ENCODE data around the gene ZNF79.

DNA sequence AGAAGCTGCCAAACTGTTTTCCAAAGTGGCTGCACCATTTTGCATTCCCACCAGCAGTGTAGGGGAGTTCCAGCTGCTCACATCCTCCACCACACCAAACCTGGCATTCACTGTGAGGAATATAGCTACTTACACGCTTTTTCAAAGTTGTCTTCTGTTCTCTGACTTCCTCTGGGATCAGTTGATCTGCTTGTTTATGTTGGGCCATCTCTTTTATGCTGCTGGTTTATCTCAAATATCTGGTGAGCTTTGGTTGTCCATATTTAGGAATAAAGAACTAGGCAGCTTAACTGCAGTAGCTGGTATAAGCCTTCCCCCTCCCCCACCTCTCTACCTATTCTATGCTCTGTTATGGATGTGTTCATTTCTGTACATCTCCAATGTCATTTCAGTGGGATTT, 8.5 kb upstream of the ZNF79 start:
- TF ChIP-seq FOXM1 (IDR thresholded peaks at IDR 0.05; ENCODE audit: borderline replicate concordance, low read depth) (no peak), EP300 (IDR thresholded peaks at IDR 0.05; ENCODE audit: borderline replicate concordance) (no peak), ZBTB7A (IDR thresholded peaks at IDR 0.05; ENCODE audit: low read depth) (no peak), YY1 (IDR thresholded peaks at IDR 0.05; ENCODE audit: low read depth) (no peak), TEAD4 (IDR thresholded peaks at IDR 0.05) (no peak), TAF1 (IDR thresholded peaks at IDR 0.05; ENCODE audit: low read depth) (no peak), RAD21 (IDR thresholded peaks at IDR 0.05; ENCODE audit: low read depth) (no peak)
- TF ChIP-seq, protein P1, sequence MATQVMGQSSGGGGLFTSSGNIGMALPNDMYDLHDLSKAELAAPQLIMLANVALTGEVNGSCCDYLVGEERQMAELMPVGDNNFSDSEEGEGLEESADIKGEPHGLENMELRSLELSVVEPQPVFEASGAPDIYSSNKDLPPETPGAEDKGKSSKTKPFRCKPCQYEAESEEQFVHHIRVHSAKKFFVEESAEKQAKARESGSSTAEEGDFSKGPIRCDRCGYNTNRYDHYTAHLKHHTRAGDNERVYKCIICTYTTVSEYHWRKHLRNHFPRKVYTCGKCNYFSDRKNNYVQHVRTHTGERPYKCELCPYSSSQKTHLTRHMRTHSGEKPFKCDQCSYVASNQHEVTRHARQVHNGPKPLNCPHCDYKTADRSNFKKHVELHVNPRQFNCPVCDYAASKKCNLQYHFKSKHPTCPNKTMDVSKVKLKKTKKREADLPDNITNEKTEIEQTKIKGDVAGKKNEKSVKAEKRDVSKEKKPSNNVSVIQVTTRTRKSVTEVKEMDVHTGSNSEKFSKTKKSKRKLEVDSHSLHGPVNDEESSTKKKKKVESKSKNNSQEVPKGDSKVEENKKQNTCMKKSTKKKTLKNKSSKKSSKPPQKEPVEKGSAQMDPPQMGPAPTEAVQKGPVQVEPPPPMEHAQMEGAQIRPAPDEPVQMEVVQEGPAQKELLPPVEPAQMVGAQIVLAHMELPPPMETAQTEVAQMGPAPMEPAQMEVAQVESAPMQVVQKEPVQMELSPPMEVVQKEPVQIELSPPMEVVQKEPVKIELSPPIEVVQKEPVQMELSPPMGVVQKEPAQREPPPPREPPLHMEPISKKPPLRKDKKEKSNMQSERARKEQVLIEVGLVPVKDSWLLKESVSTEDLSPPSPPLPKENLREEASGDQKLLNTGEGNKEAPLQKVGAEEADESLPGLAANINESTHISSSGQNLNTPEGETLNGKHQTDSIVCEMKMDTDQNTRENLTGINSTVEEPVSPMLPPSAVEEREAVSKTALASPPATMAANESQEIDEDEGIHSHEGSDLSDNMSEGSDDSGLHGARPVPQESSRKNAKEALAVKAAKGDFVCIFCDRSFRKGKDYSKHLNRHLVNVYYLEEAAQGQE (IDR thresholded peaks at IDR 0.05; ENCODE audit: low read depth), result no peak
- TF ChIP-seq, protein P2, sequence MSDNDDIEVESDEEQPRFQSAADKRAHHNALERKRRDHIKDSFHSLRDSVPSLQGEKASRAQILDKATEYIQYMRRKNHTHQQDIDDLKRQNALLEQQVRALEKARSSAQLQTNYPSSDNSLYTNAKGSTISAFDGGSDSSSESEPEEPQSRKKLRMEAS (IDR thresholded peaks at IDR 0.05), result no peak

All from Ishikawa (cell line).